Stimulated activated CD8-positive, alpha-beta memory T cell treated with anti-CD3 and anti-CD28 coated beads, Interleukin-12 subunit alpha, Interleukin-12 subunit beta, amount 100 ng/mL, for 1 hour (primary cell): ENCODE results near the gene WRAP53.

ENCODE experiments used
- DNase-seq: peaks from one replicate; pipeline ENCODE4 v3.0.0-alpha.2; 2020; ENCODE audit warnings: low read depth

The WRAP53 gene

GRCh38 chr17:7709031-7709430 lies 20.8 kb downstream of the WRAP53 start:
- DNase-seq: no peak

- DNase-seq: no peak
Measured at GRCh38 chr17:7710301-7710700, 22.0 kb downstream of the WRAP53 start.

- no peak for DNase-seq
Measured at GRCh38 chr17:7711051-7711755, 22.9 kb downstream of the WRAP53 start.

GRCh38 chr17:7712111-7712771 lies 24.0 kb downstream of the WRAP53 start:
- no peak for DNase-seq

- DNase-seq: no peak
Measured at GRCh38 chr17:7713782-7714181, 25.5 kb downstream of the WRAP53 start.

GRCh38 chr17:7714721-7715594 lies 26.7 kb downstream of the WRAP53 start:
- DNase-seq: no peak

GRCh38 chr17:7715936-7716886 lies 27.9 kb downstream of the WRAP53 start:
- DNase-seq: no peak

GRCh38 chr17:7716901-7717755 lies 28.9 kb downstream of the WRAP53 start, which contains the start of gene DNAH2:
Gene DNAH2, plus strand, starts transcription at chr17:7717744. Its CDS starts 1,991 bp downstream, at chr17:7719735.
- DNase-seq: no peak

- DNase-seq: no peak
Measured at GRCh38 chr17:7717756-7718350, 29.6 kb downstream of the WRAP53 start.

GRCh38 chr17:7719661-7720060 lies 31.4 kb downstream of the WRAP53 start:
- DNase-seq: no peak

- DNase-seq: no peak
Measured at GRCh38 chr17:7720125-7720524, 31.8 kb downstream of the WRAP53 start.

- DNase-seq: no peak
Measured at GRCh38 chr17:7721612-7722011, 33.3 kb downstream of the WRAP53 start.

GRCh38 chr17:7727886-7728285 lies 39.6 kb downstream of the WRAP53 start:
- DNase-seq: no peak

GRCh38 chr17:7729816-7730215 lies 41.5 kb downstream of the WRAP53 start:
- DNase-seq: no peak

- DNase-seq: no peak
Measured at GRCh38 chr17:7732981-7733539, 44.8 kb downstream of the WRAP53 start.

GRCh38 chr17:7737601-7738000 lies 49.3 kb downstream of the WRAP53 start:
- DNase-seq: no peak

- DNase-seq: no peak
Measured at GRCh38 chr17:7739746-7740145, 51.5 kb downstream of the WRAP53 start.

GRCh38 chr17:7740481-7741001 lies 52.3 kb downstream of the WRAP53 start:
- DNase-seq: no peak

GRCh38 chr17:7742729-7743128 lies 54.5 kb downstream of the WRAP53 start:
- DNase-seq: no peak

- no peak for DNase-seq
Measured at GRCh38 chr17:7744416-7744815, 56.1 kb downstream of the WRAP53 start.
